Astrocyte of the cerebellum (primary cell): ENCODE measurements around the gene GRIK2.

Experiments
- DNase-seq: peaks from one replicate; pipeline ENCODE4 v3.0.0-alpha.2; 2011; ENCODE audit warnings: low read depth
- H3K4me3 ChIP-seq: 2 replicates; pipeline ENCODE4 v1.5.1; 2011; ENCODE audit warnings: mild to moderate bottlenecking, low read depth, low read length, moderate library complexity
- in situ Hi-C: cut with HindIII; loops from 2 replicates; pipeline ENCODE4 v1.10.0; 2017; ENCODE audit warnings: low sequenced_read_pairs
- TF ChIP-seq, protein P1 (sequence below): IDR thresholded peaks from 2 replicates; pipeline ENCODE4 v1.5.1; 2012; ENCODE audit warnings: low read length, low read depth, moderate library complexity, mild to moderate bottlenecking; ENCODE audit errors: missing control alignments

The GRIK2 gene

DNA sequence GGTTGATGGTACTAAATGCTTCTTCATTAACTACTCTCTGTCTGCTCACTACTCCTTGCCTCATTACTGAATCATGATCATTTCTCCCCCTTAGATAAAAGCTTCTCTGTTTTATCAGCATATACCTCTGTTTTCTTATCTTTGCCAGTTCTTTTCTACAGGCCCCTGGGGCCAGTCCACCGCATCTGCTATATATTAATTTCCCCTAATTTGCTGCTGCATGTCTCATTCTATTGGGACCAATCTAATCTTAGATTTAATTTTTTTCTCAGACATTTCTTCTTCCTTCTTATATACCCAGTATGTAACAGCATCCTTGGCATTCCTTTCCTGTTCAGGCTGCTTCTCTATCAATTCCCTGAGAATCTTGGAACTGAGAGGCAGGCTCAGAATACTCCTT lies 51.2 kb downstream of the GRIK2 start:
- DNase-seq, result no peak
- no peak overlapping the region for H3K4me3 ChIP-seq
- in situ Hi-C loops, result no loop called here
- TF ChIP-seq, protein P1, sequence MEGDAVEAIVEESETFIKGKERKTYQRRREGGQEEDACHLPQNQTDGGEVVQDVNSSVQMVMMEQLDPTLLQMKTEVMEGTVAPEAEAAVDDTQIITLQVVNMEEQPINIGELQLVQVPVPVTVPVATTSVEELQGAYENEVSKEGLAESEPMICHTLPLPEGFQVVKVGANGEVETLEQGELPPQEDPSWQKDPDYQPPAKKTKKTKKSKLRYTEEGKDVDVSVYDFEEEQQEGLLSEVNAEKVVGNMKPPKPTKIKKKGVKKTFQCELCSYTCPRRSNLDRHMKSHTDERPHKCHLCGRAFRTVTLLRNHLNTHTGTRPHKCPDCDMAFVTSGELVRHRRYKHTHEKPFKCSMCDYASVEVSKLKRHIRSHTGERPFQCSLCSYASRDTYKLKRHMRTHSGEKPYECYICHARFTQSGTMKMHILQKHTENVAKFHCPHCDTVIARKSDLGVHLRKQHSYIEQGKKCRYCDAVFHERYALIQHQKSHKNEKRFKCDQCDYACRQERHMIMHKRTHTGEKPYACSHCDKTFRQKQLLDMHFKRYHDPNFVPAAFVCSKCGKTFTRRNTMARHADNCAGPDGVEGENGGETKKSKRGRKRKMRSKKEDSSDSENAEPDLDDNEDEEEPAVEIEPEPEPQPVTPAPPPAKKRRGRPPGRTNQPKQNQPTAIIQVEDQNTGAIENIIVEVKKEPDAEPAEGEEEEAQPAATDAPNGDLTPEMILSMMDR, result no peak

GRCh38 chr6:101445527-101445926 lies 52.0 kb downstream of the GRIK2 start:
- DNase-seq, result peak; percentile 32
- no peak overlapping the region for H3K4me3 ChIP-seq
- in situ Hi-C loops, result no loop called here
- TF ChIP-seq, protein P1, result no peak

DNA sequence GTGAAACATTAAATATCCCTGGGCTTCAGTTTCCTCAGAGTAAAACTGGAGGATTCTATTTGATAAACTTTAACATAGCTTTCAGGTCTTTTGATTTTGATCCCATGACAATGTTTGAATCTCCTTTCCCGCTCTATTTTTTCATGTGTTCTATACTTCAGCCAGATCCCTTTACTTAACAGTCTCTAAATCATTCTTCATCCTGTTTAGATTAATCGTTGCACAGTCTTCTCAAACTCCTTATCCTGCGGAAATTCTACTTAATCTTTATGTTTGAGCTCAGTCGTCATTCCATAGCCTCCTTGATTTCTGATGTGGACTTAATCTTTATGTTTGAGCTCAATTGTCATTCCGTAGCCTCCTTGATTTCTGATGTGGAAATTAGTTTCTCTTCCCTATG lies 57.4 kb downstream of the GRIK2 start:
- TF ChIP-seq, protein P1, result no peak
- in situ Hi-C loops, result no loop called here
- no peak overlapping the region for H3K4me3 ChIP-seq
- DNase-seq, result no peak

- TF ChIP-seq, protein P1, result no peak
- in situ Hi-C loops, result no loop called here
- no peak overlapping the region for H3K4me3 ChIP-seq
- no peak for DNase-seq
Observed at GRCh38 chr6:101451981-101452380, 58.5 kb downstream of the GRIK2 start.

DNA sequence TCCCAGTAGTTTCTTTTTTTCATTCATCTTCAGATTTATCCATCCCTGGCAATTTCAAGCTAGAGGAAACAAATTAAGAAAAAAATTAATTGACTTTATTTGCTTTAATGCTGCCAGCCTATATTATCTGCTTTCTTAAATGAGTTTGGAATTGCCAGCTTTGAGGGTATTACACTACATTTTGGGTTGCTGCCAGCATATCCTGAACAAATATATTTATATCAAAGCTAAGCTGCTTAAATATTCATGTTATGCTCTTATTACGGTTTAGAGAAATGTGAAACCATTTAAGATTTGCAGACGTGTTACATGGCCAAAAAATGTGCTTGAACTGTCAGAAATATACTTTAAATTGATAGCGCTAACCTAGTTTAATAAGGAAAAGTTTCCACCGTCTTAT lies 59.7 kb downstream of the GRIK2 start:
- TF ChIP-seq, protein P1, result no peak
- DNase-seq, result no peak
- no peak overlapping the region for H3K4me3 ChIP-seq
- in situ Hi-C loops, result no loop called here

GRCh38 chr6:101454106-101454676 lies 60.7 kb downstream of the GRIK2 start:
- TF ChIP-seq, protein P1, result no peak
- in situ Hi-C loops, result no loop called here
- DNase-seq, result no peak
- no peak overlapping the region for H3K4me3 ChIP-seq
